Activated CD8-positive, alpha-beta T cell treated with anti-CD3 and anti-CD28 coated beads, Interleukin-2, amount 10 ng/mL, durations not matched to agents 7 days and 5 days (primary cell): ENCODE results near the gene FUNDC2. TPM values are rescaled to one million over a fixed set of nuclear protein-coding genes. Genes with fewer than 3 reads are reported as not detected.

Experiments used
- ATAC-seq: fragments of 150-1000 bp; cut with Tn5 transposase; one replicate; pipeline ENCODE4 v1.10.0; 2021; ENCODE audit warnings: moderate library complexity
- CTCF ChIA-PET: fragments of 350-600 bp; sonication (Branson Sonifier 250); formaldehyde crosslinking; loops from one replicate; lab custom pipeline; 2021; ENCODE audit warnings: antibody characterized with exemption; lab: Charles Lee
- POLR2A ChIA-PET: fragments of 350-600 bp; sonication (Branson Sonifier 250); formaldehyde crosslinking; loops from one replicate; lab custom pipeline; 2021; ENCODE audit warnings: antibody characterized with exemption; lab: Charles Lee
- DNase-seq: peaks from one replicate; pipeline ENCODE4 v3.0.0-alpha.2; 2020
- H3K27ac Mint-ChIP-seq: one replicate; pipeline ENCODE4 v1.8.0; 2021; ENCODE audit warnings: mild to moderate bottlenecking, mixed read lengths
- H3K27me3 Mint-ChIP-seq: one replicate; pipeline ENCODE4 v1.8.0; 2021; ENCODE audit warnings: low read depth, mixed read lengths
- H3K36me3 Mint-ChIP-seq: one replicate; pipeline ENCODE4 v1.8.0; 2021; ENCODE audit warnings: low read depth, mixed read lengths
- H3K4me1 Mint-ChIP-seq: one replicate; pipeline ENCODE4 v1.8.0; 2021; ENCODE audit warnings: low read depth, mixed read lengths
- H3K4me3 Mint-ChIP-seq: one replicate; pipeline ENCODE4 v1.8.0; 2021; ENCODE audit warnings: mild to moderate bottlenecking, mixed read lengths
- H3K9me3 Mint-ChIP-seq: one replicate; pipeline ENCODE4 v1.8.0; 2022; ENCODE audit warnings: mixed read lengths; ENCODE audit not compliant: insufficient read depth
- total RNA-seq, 2 experiments: library from RNA; stranded (reverse); gene quantifications; one replicate each; pipeline ENCODE4 v1.2.3, GENCODE V29; 2021

The FUNDC2 gene
- total RNA-seq, 2 experiments from 2014 or later: 49.3 to 51.7 TPM

GRCh38 chrX:155026420-155026726 lies 271 bp upstream of the FUNDC2 start:
- Mint-ChIP-seq H3K4me3 (peak overlapping the region; percentile 72), H3K4me1 (peaks cover 19% of the 10 kb centered on the region), H3K9me3 (no peaks in the 10 kb centered on the region), H3K36me3 (no peaks in the 10 kb centered on the region), H3K27ac (peak overlapping the region; percentile 97), H3K27me3 (peaks cover 10% of the 10 kb centered on the region)
- ChIA-PET POLR2A (interaction anchor here (0.7 to 1.3 kb wide), 6 partner anchors 24 to 238 kb away, joined by 3 to 4 read pairs (median 3); partner anchors contain the start of genes CMC4, MTCP1 and RAB39B), CTCF (interaction anchor here (1.0 to 1.3 kb wide), 4 partner anchors 13 to 33 kb away, joined by 3 to 12 read pairs (median 5); no protein-coding TSS in a partner anchor)
- DNase-seq: no peak
- ATAC-seq: no peak

GRCh38 chrX:155027509-155028066 lies 944 bp downstream of the FUNDC2 start:
- CTCF ChIA-PET: interaction anchor here (1.0 to 1.5 kb wide), 4 partner anchors 12 to 29 kb away, joined by 3 to 12 read pairs (median 7); no protein-coding TSS in a partner anchor
- DNase-seq (peak; percentile 42), ATAC-seq (peak; percentile 18)
- H3K4me3 Mint-ChIP-seq: peak overlapping the region; percentile 87
- H3K36me3 Mint-ChIP-seq: peaks cover 2% of the 10 kb centered on the region
- H3K9me3 Mint-ChIP-seq: no peaks in the 10 kb centered on the region
- POLR2A ChIA-PET: interaction anchor here (1.3 kb wide), 1 partner anchor 42 kb away, joined by 3 read pairs; no protein-coding TSS in a partner anchor
- H3K27me3 Mint-ChIP-seq: peaks cover 8% of the 10 kb centered on the region
- peaks cover 21% of the 10 kb centered on the region for H3K4me1 Mint-ChIP-seq
- peak overlapping the region; percentile 97 for H3K27ac Mint-ChIP-seq

DNA sequence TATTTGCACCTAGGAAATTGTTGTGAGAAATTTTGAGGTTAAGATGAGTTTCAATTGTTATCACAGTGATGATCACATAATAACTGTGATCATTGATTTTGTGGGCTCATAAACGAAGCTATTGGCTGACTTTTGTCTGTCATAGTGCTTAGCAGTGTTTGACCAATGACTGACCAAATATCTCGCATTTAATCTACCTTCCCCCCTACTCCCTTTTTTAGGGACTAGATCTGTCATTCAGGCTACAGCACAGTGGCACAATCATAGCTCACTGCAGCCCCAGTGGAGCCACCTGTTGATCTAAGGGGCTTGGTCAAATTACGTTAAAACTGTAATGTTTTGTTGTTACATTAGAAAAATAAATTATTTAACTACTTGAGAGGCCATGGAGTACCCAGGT lies 1.5 kb downstream of the FUNDC2 start:
- CTCF ChIA-PET: interaction anchor here (1.5 kb wide), 1 partner anchor 29 kb away, joined by 9 read pairs; no protein-coding TSS in a partner anchor

DNA sequence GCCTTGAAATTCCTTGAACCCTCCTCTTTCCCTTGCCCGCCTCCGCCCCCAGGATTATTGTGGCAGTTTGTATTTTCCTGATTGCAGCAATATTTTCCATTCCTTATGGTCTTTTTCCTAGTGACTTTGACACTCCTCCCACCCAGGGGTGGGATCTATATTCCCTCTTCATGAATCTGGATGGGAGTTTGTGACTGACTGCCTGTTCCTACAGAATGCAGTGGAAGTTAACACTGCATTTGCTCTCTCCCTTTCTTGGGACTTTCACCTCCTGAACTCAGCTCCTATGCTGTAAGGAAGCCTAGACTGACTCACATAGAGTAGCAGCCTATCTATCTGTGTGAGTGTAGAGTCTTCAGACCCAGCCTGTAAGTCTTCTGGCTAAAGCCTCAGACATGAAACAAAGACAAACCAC lies 2.2 kb downstream of the FUNDC2 start:
- no peak for ATAC-seq
- peak overlapping the region; percentile 87 for H3K4me3 Mint-ChIP-seq
- H3K27ac Mint-ChIP-seq: peak overlapping the region; percentile 73
- no peak for DNase-seq
- peaks cover 5% of the 10 kb centered on the region for H3K27me3 Mint-ChIP-seq
- no peaks in the 10 kb centered on the region for H3K9me3 Mint-ChIP-seq
- POLR2A ChIA-PET: interaction anchor here (0.5 kb wide), 1 partner anchor 571 kb away, joined by 3 read pairs; no protein-coding TSS in a partner anchor
- CTCF ChIA-PET: interaction anchor here (1.5 kb wide), 1 partner anchor 28 kb away, joined by 9 read pairs; no protein-coding TSS in a partner anchor
- H3K36me3 Mint-ChIP-seq: peaks cover 2% of the 10 kb centered on the region
- H3K4me1 Mint-ChIP-seq: peaks cover 21% of the 10 kb centered on the region

More for the DNA sequence above, 1.5 kb downstream of the FUNDC2 start:
- no peaks in the 10 kb centered on the region for H3K9me3 Mint-ChIP-seq
- peaks cover 2% of the 10 kb centered on the region for H3K36me3 Mint-ChIP-seq
- H3K4me1 Mint-ChIP-seq: peaks cover 21% of the 10 kb centered on the region
- peak overlapping the region; percentile 97 for H3K27ac Mint-ChIP-seq
- ATAC-seq (no peak), DNase-seq (peak; percentile 25)
- H3K27me3 Mint-ChIP-seq: peaks cover 8% of the 10 kb centered on the region
- POLR2A ChIA-PET: interaction anchor here (0.5 to 0.6 kb wide), 2 partner anchors 40 to 571 kb away, joined by 3 read pairs; no protein-coding TSS in a partner anchor
- peak overlapping the region; percentile 87 for H3K4me3 Mint-ChIP-seq

- no peak overlapping the region for H3K4me3 Mint-ChIP-seq
- H3K27me3 Mint-ChIP-seq: no peaks in the 10 kb centered on the region
- H3K4me1 Mint-ChIP-seq: peaks cover 21% of the 10 kb centered on the region
- no peaks in the 10 kb centered on the region for H3K9me3 Mint-ChIP-seq
- H3K27ac Mint-ChIP-seq: no peak overlapping the region
- ATAC-seq (no peak), DNase-seq (no peak)
- POLR2A ChIA-PET: no interaction called here
- peaks cover 18% of the 10 kb centered on the region for H3K36me3 Mint-ChIP-seq
- CTCF ChIA-PET: no interaction called here
Observed at GRCh38 chrX:155031657-155032056, 5.0 kb downstream of the FUNDC2 start.

DNA sequence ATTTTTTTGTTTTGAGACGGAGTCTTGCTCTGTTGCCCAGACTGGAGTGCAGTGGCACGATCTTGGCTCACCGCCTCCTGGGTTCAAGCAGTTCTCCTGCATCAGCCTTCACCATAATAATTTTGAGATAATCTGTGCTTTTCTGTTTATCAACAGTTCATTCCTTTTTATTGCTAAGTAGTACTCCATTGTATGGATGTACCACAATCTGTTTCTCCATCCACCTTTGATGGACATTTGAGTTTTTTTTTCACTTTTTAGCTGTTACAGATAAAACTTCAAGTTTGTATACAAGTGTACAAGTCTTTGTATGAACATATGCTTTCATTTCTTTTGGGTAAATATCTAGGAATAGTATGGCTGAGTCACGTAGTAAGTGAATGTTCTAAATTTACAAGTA lies 9.0 kb downstream of the FUNDC2 start:
- ATAC-seq (no peak), DNase-seq (no peak)
- Mint-ChIP-seq H3K27ac (no peak overlapping the region), H3K36me3 (peaks cover 27% of the 10 kb centered on the region), H3K9me3 (no peaks in the 10 kb centered on the region), H3K4me1 (peaks cover 5% of the 10 kb centered on the region), H3K4me3 (no peak overlapping the region), H3K27me3 (no peaks in the 10 kb centered on the region)
- CTCF ChIA-PET: interaction anchor here (1.0 kb wide), 1 partner anchor 13 kb away, joined by 5 read pairs; no protein-coding TSS in a partner anchor
- POLR2A ChIA-PET: no interaction called here

- H3K27me3 Mint-ChIP-seq: no peaks in the 10 kb centered on the region
- H3K36me3 Mint-ChIP-seq: peaks cover 11% of the 10 kb centered on the region
- no peak overlapping the region for H3K4me3 Mint-ChIP-seq
- ATAC-seq (no peak), DNase-seq (no peak)
- CTCF ChIA-PET: interaction anchor here (1.2 to 2.9 kb wide), 2 partner anchors 11 to 129 kb away, joined by 4 to 12 read pairs; no protein-coding TSS in a partner anchor
- H3K27ac Mint-ChIP-seq: no peak overlapping the region
- POLR2A ChIA-PET: no interaction called here
- H3K9me3 Mint-ChIP-seq: no peaks in the 10 kb centered on the region
- peaks cover 25% of the 10 kb centered on the region for H3K4me1 Mint-ChIP-seq
Observed at GRCh38 chrX:155046129-155046810, 19.6 kb downstream of the FUNDC2 start.

DNA sequence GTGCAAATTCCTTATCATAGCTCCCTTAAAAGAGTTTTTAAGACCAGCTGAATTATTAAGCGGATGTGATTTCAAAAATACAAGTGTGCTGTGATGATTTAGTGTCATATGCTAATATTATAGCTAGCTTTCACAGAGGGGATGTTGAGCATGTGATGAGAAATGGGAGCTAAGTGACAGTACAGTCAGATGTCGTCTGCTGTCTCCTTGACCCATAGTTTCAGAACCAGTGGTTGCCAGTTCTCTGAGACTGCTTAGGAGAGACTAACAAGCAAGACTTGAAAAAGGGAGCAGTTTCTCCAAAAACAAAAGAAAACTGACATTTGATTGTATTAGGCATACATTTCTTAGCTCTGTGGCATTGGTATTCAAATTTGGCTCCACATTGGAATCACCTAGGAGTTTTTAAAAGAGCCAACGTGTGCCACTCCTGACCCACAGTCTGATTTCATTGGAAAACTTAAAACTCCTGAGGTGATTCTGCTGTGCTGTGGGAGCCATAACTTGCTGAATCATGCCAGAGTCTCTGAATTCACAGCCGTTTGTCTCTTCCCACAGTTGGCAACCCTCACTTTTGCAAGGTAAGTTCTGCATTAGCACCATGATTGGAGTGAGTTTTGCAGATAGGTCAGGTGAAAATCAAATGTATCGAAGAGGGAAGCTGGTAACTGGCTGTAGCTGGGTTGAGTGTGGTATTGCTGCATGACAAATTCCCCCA lies 20.3 kb downstream of the FUNDC2 start:
- H3K27ac Mint-ChIP-seq: no peak overlapping the region
- CTCF ChIA-PET: interaction anchor here (1.2 to 2.9 kb wide), 2 partner anchors 10 to 129 kb away, joined by 4 to 12 read pairs; no protein-coding TSS in a partner anchor

DNA sequence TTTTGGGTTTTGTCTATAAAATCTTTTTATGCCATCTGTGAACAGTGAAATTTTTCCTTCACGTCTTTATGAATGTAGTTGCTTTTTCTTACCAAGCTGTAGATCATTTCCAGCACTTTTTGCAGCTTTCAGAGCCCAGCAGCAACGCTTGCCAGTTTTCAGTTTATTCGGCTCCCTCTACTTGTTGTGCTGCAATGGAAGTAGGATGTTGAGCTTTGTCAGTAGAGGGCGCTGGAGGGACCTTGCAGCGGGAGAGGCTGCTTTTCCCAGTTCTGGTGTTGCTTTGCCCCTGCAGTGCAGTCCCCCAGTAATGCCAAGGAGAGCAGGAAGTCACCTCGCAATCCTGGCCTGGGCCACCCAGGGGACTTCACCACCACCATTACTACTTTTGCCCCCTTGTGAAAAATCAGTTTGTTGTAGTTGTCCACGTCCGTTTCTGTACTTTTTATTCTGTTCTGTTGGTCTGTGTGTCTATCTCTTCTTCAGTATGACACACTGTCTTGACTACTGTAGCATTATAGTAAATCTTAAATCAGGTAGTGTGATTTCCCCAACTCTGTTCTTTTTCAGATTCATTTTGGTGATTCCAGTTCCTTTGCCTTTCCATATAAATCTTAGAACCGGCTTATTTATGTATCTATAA lies 22.5 kb downstream of the FUNDC2 start:
- H3K27me3 Mint-ChIP-seq: no peaks in the 10 kb centered on the region
- peaks cover 25% of the 10 kb centered on the region for H3K36me3 Mint-ChIP-seq
- ChIA-PET CTCF (interaction anchor here (1.0 to 1.8 kb wide), 13 partner anchors 8 to 215 kb away, joined by 3 to 12 read pairs (median 5); partner anchors contain the start of genes FUNDC2 and RAB39B), POLR2A (no interaction called here)
- no peak overlapping the region for H3K27ac Mint-ChIP-seq
- H3K9me3 Mint-ChIP-seq: no peaks in the 10 kb centered on the region
- ATAC-seq (peak; percentile 30), DNase-seq (peak; percentile 57)
- H3K4me3 Mint-ChIP-seq: no peak overlapping the region
- H3K4me1 Mint-ChIP-seq: peaks cover 48% of the 10 kb centered on the region

More for the DNA sequence above, 20.3 kb downstream of the FUNDC2 start:
- Mint-ChIP-seq H3K4me1 (peaks cover 31% of the 10 kb centered on the region), H3K4me3 (no peak overlapping the region), H3K27me3 (no peaks in the 10 kb centered on the region), H3K9me3 (no peaks in the 10 kb centered on the region), H3K36me3 (peaks cover 16% of the 10 kb centered on the region)
- ATAC-seq: no peak
- POLR2A ChIA-PET: no interaction called here
- no peak for DNase-seq

DNA sequence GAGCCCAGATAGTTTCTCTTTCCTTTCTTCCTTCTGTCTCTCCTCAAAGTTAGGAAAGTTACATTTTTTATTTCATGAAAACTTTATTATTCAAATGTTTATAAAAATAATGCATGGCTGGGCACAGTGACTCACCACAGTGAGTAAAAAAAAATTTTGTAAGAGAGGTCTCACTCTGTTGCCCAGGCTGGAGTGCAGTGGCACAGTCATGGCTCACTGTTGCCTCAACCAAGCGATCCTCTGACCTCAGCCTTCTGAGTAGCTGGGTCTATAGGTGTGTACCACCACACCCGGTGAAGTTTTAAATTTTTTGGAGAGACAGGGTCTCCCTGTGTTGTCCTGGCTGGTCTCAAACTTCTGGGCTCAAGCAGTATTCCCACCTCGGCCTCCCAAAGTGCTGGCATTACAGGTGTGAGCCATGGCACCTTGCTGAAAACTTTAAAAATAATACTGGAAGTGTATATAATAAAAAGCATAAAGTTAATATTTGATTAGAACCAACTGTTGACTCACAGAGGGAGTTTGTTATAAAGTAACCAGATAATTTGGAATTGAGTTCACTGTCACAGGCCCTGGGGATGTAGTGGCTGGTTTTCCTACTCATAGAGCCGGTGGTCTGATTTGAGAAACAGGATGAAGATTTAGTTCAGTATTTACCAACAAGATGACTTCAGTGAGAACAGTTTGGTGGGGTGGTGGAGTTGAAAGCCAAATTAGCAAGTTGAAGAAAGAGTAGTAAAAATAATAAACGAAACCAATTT lies 26.3 kb downstream of the FUNDC2 start:
- CTCF ChIA-PET: no interaction called here
- peak overlapping the region; percentile 32 for H3K27ac Mint-ChIP-seq

More for the DNA sequence above, 26.3 kb downstream of the FUNDC2 start:
- no peaks in the 10 kb centered on the region for H3K27me3 Mint-ChIP-seq
- H3K4me3 Mint-ChIP-seq: no peak overlapping the region
- no peaks in the 10 kb centered on the region for H3K9me3 Mint-ChIP-seq
- no peak for DNase-seq
- POLR2A ChIA-PET: no interaction called here
- peaks cover 28% of the 10 kb centered on the region for H3K36me3 Mint-ChIP-seq
- ATAC-seq: no peak
- peaks cover 67% of the 10 kb centered on the region for H3K4me1 Mint-ChIP-seq
